NCI-H82 treated with DMSO at 0.1 percent for 48 hours (cell line): Measurements from ENCODE around the gene KRTAP7-1.

Experiments used
- DNase-seq: peaks from one replicate; lab custom pipeline; 2025; ENCODE audit not compliant: unreplicated experiment; lab: John Stamatoyannopoulos, UW

The KRTAP7-1 gene

DNA sequence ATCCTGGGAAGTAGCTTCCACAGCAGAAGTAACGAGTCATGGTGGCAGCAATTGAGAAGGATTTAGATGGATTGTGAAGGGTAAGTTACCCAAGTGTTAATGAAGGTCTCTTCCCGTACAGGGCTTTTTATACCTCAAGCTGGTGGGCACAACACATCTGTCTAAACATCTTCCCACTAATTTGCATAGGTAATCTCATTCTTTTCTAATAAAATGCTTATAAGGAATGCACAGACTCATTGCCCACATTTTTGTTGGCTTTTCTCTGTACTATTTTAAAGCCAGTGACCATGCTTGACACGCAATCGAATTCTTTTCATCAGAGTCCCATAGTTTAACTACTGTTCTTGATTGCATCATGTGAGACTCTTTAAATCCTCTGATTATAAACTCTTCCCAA, at the start of gene KRTAP7-1:
KRTAP7-1 (minus strand) TSS at position 101 of the 400 bp plus-strand sequence; CDS start at position 40, 61 bp downstream.
- no peak for DNase-seq

GRCh38 chr21:30874526-30874925, 45.0 kb upstream of the KRTAP7-1 start:
- no peak for DNase-seq

DNA sequence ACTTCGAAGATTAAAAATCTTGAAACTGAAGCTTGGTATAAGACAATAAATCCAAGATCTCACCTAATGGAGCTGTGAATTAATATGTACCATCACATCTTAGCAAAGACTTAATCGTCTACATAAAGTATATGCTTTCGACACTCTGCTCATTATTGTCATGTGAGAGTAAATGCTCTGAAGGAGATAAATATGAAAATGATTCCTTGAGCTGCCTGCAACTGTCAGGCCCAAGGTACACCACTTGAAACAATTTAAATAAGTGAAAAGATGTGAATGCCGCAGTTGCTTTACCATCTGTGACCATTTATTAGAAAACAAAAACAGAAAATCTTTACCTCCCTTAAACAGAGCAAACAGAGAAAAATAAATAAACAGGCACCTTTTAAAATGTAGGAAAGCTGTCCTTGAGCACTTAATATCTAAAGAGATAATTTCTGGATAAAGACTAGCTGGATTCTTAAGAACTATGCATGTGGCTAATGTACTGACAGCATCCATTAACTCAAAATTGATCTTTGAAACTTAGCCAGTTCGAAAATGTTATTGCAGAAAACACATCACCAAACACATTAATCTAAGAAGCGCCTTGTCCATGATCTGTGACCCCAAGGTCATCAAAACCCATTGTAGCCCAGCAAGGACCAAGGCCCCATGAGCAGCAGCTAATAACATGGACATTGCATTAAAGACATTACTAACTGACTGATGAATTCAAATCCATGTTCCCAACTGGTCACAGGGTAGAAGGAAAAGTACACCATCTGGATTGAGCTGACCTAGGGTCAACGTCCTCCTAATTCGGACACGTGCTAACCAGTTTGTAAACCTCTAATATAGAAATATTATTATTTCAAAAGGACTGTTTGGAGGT, 18.3 kb upstream of the KRTAP7-1 start:
- no peak for DNase-seq

GRCh38 chr21:30842990-30843389, 13.4 kb upstream of the KRTAP7-1 start:
- no peak for DNase-seq

DNA sequence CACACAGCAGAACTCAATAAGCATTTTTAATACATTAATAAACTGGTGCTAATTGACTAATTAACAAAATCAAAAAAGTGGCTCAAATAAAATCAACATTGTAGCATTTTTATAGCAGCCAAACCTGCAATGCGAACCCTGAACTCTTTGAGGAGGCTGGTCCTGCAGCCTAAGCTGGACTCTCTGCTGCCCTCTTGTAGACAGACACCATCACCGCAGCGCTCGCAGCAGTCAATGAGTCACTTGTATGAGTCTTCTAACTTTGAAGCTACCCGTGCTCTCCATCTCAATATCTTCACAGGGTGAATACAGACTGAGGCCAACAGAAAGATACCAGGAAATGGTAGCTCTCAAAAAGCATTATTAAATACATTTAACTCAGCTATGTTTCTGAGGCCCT, 9.7 kb upstream of the KRTAP7-1 start:
- peak; percentile 2 for DNase-seq

- DNase-seq: no peak
Measured at GRCh38 chr21:30838536-30838935, 9.0 kb upstream of the KRTAP7-1 start.

DNA sequence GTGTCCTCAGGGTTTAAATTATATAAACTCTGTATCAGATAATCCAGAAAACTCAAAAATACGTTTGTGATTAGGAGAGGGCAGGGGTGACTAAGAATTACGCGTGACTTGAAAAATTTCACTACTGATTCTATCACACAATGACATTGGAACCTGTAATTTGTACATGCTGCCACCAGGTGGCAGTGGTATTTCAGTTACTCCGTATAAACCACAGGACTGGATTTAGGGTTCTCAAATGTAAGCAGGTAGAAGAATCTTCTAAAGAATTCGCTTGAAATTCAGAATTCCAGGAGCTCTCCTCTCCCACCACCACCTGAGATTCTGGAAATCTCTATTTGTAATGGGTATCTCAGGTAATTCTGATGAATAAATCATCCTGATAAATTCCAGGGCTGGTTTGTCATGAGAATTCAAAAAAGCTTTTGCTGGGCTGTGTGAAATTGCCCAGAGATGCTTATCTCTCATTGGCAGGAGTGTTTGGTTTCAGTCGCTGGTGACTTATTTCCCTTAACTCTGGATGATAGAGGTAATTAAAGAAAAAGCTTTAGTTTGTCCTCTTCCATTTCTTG, 1.7 kb upstream of the KRTAP7-1 start:
- no peak for DNase-seq

- no peak for DNase-seq
Measured at GRCh38 chr21:30818837-30819610, 10.5 kb downstream of the KRTAP7-1 start.

- no peak for DNase-seq
Measured at GRCh38 chr21:30813174-30813573, 16.4 kb downstream of the KRTAP7-1 start, which contains the start of gene KRTAP8-1. Gene KRTAP8-1 (minus strand): TSS chr21:30813274. CDS start chr21:30813220, 54 bp downstream.

DNA sequence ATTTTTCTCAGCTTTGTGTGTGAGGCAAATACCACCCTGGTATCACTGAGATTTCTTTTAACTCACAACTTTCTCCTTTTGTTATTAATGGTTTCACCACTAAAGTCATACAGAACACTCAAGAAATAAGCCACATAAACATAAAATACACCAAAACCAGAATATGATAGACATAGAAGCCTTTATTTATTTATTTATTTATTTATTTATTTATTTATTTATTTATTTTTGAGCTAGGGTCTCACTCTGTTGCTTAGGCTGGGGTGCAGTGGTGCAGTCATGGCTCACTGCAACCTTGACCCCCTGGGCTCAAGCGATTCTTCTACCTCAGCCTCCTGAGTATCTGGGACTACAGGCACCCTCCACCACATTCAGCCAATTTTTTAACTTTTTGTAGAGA, 29.0 kb downstream of the KRTAP7-1 start:
- no peak for DNase-seq

- no peak for DNase-seq
Measured at GRCh38 chr21:30793581-30794314, 35.8 kb downstream of the KRTAP7-1 start.

- DNase-seq: no peak
Measured at GRCh38 chr21:30779249-30779648, 50.3 kb downstream of the KRTAP7-1 start.
